PC-9 (cell line): ENCODE results near the gene HIPK1.

Experiments
- CTCF ChIP-seq: fragments of 200-600 bp; sonication (generic); conservative IDR thresholded peaks from 2 replicates; pipeline ENCODE4 v1.6.1; 2017; ENCODE audit warnings: mixed run types, antibody characterized with exemption, mild to moderate bottlenecking, moderate library complexity
- EZH2 ChIP-seq: fragments of 200-600 bp; sonication (generic); IDR thresholded peaks from 2 replicates; pipeline ENCODE4 v1.8.0; 2017; ENCODE audit warnings: antibody characterized with exemption, low read depth

GRCh38 chr1:113898241-113898814 lies 30.8 kb upstream of the HIPK1 start:
- no peak for TF ChIP-seq CTCF
- TF ChIP-seq EZH2 = no peak
